ENCODE results near the gene RPL22L1. TPM values are rescaled to one million over a fixed set of nuclear protein-coding genes. Genes with fewer than 3 reads are reported as not detected.

RPL22L1 gene
- total RNA-seq, 4 donors from 2014 or later = 23.1 to 169 (median 97.7) TPM

DNA sequence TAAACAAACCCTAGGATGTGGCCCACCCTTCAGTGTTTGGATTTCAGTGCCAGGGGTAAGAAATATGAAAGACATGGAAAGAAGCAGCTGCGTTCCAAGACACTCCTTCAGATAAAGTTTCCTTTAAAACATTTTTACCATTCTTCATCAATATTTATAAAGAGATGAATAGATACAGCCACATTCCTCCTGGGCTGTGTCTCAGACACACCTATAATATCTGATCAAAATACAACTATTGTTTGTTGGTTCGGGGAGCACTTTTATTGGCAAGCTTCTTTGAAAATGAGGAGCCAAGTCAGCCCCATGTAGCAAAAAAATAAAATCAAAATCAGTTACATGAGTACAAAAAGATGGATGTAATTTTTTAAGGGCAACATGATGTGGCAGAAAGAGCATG, 53.2 kb downstream of the RPL22L1 start:
- Histone ChIP-seq H3K9me3 (no peaks in the 10 kb centered on the region), H3K27ac (no peak overlapping the region), H3K36me3 (no peaks in the 10 kb centered on the region), H3K4me3 (no peak overlapping the region), H3K27me3 (no peaks in the 10 kb centered on the region), H3K4me1 (peaks cover 8% of the 10 kb centered on the region)
- TF ChIP-seq POLR2A (IDR thresholded peaks at IDR 0.05) = no peak
- TF ChIP-seq, protein P1, sequence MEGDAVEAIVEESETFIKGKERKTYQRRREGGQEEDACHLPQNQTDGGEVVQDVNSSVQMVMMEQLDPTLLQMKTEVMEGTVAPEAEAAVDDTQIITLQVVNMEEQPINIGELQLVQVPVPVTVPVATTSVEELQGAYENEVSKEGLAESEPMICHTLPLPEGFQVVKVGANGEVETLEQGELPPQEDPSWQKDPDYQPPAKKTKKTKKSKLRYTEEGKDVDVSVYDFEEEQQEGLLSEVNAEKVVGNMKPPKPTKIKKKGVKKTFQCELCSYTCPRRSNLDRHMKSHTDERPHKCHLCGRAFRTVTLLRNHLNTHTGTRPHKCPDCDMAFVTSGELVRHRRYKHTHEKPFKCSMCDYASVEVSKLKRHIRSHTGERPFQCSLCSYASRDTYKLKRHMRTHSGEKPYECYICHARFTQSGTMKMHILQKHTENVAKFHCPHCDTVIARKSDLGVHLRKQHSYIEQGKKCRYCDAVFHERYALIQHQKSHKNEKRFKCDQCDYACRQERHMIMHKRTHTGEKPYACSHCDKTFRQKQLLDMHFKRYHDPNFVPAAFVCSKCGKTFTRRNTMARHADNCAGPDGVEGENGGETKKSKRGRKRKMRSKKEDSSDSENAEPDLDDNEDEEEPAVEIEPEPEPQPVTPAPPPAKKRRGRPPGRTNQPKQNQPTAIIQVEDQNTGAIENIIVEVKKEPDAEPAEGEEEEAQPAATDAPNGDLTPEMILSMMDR (IDR thresholded peaks at IDR 0.05) = no peak
- TF ChIP-seq EP300 (IDR thresholded peaks at IDR 0.05) = no peak
- TF ChIP-seq POLR2AphosphoS5 (IDR thresholded peaks at IDR 0.05) = no peak
- 67% methylated on average over 2 of the region's 2 CpGs for WGBS
- no peak for DNase-seq (ENCODE audit: low spot score in 2 of 2)

DNA sequence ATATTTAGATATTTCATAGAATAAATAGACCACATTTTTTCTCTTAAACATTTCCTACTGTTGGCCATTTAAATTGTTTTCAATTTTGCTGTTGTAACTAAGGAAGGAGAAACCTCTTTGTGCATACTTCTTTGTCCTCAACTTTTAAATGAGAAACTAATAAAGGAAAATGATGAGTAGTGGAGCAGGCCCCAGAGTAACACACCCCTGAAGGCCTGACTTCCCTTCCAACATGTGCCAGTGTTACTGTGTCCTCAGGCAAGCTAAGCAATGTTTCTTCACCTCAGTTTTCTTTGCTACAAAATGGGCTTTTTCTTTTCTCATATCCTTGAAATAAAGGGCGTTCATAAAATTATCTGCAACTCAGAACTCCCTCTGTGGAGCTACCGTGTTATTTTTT, 53.7 kb downstream of the RPL22L1 start:
- Histone ChIP-seq H3K27ac (no peak overlapping the region), H3K9me3 (no peaks in the 10 kb centered on the region), H3K4me3 (no peak overlapping the region), H3K27me3 (no peaks in the 10 kb centered on the region), H3K4me1 (peaks cover 13% of the 10 kb centered on the region), H3K36me3 (no peaks in the 10 kb centered on the region)
- no peak for DNase-seq (ENCODE audit: low spot score in 2 of 2)
- 80% methylated on average over 2 of the region's 2 CpGs for WGBS
- no peak for TF ChIP-seq POLR2A (IDR thresholded peaks at IDR 0.05)
- TF ChIP-seq, protein P1 (IDR thresholded peaks at IDR 0.05) = no peak
- no peak for TF ChIP-seq POLR2AphosphoS5 (IDR thresholded peaks at IDR 0.05)
- TF ChIP-seq EP300 (IDR thresholded peaks at IDR 0.05) = no peak

DNA sequence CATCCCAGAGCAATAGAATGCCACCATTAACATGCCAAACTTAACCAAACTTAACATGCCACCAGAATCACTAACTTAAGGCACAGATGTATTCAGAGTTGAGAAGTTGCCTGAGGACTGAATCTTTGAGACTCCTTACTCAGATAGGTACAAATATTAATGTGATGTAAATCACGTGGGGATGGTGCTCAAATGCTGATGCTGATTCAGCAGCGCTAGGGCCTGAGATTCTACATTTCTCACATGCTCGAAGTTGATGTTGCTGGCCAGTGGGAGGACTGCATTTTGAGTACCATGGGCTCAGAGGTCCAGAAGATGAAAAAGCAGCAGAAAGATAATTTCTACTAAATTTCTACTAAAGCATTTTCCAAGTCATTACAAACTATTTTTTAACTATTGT, 54.1 kb downstream of the RPL22L1 start:
- no peaks in the 10 kb centered on the region for H3K9me3 ChIP-seq
- no peak overlapping the region for H3K27ac ChIP-seq
- no peaks in the 10 kb centered on the region for H3K27me3 ChIP-seq
- TF ChIP-seq POLR2AphosphoS5 (IDR thresholded peaks at IDR 0.05) (no peak), EP300 (IDR thresholded peaks at IDR 0.05) (no peak)
- TF ChIP-seq, protein P1 (IDR thresholded peaks at IDR 0.05) = no peak
- no peaks in the 10 kb centered on the region for H3K36me3 ChIP-seq
- DNase-seq (ENCODE audit: low spot score in 2 of 2) = no peak
- peaks cover 15% of the 10 kb centered on the region for H3K4me1 ChIP-seq
- WGBS = 77% methylated on average over 3 of the region's 3 CpGs
- H3K4me3 ChIP-seq = no peak overlapping the region

DNA sequence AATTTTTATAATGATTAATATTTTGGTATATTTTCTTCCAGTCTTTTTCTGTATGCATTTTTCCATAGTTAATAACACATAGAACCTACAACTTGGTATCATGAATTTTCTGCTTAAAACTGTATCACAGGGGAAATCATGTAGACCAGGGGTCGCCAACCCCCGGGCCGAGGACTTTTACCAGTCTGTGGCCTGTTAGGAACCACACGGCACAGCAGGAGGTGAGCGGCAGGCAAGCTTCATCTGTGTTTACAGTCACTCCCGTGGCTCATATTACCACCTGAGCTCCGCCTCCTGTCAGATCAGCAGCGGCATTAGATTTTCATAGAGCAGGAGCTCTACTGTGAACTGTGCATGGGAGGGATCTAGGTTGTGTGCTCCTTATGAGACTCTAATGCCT, 54.7 kb downstream of the RPL22L1 start:
- DNase-seq (ENCODE audit: low spot score in 2 of 2) = no peak

More for the DNA sequence above, 54.7 kb downstream of the RPL22L1 start:
- Histone ChIP-seq H3K36me3 (no peaks in the 10 kb centered on the region), H3K4me1 (peaks cover 15% of the 10 kb centered on the region), H3K27me3 (no peaks in the 10 kb centered on the region), H3K9me3 (no peaks in the 10 kb centered on the region), H3K4me3 (no peak overlapping the region), H3K27ac (no peak overlapping the region)
- 47% methylated on average over 8 of the region's 8 CpGs for WGBS
- TF ChIP-seq, protein P1 (IDR thresholded peaks at IDR 0.05) = no peak
- no peak for TF ChIP-seq POLR2A (IDR thresholded peaks at IDR 0.05)
- no peak for TF ChIP-seq POLR2AphosphoS5 (IDR thresholded peaks at IDR 0.05)
- TF ChIP-seq EP300 (IDR thresholded peaks at IDR 0.05) = no peak

Other genes starting within 250 kb of the RPL22L1 start
- gene EIF5A2, start 38.4 kb upstream of the RPL22L1 start, total RNA-seq = 1 to 10 TPM; 1.9 to 5.3 (median 3.5) TPM
- gene SLC2A2, start 156.5 kb upstream of the RPL22L1 start, total RNA-seq = 1 to 10 TPM in 1 of 4 donors, not detected in 3; 2.0 TPM

All from suprapubic skin (tissue), 4 donors.